Uterus (tissue), 4 donors: ENCODE results near the gene TMC2. TPM values are rescaled to one million over a fixed set of nuclear protein-coding genes. Genes with fewer than 3 reads are reported as not detected.

ENCODE experiments used
- DNase-seq, 2 donors: peaks; one replicate each; pipeline ENCODE4 v3.0.0-alpha.2; 2019 to 2020
- H3K27ac ChIP-seq, 2 donors: fragments of 200-600 bp; sonication (generic); 1 replicate in 1 of 2; 2 replicates in 1 of 2; pipeline ENCODE4 v1.5.1; 2016 to 2018
- H3K27me3 ChIP-seq, 2 donors: fragments of 200-600 bp; sonication (generic); one replicate each; pipeline ENCODE4 v1.5.1; 2018 to 2019; ENCODE audit warnings: control low read depth in 1 of 2
- H3K36me3 ChIP-seq, 2 donors: fragments of 200-600 bp; sonication (generic); one replicate each; pipeline ENCODE4 v1.5.1; 2019; ENCODE audit warnings: control low read depth in 1 of 2
- H3K4me1 ChIP-seq, 2 donors: fragments of 200-600 bp; sonication (generic); one replicate each; pipeline ENCODE4 v1.5.1; 2018 to 2019; ENCODE audit warnings: control low read depth in 1 of 2
- H3K4me3 ChIP-seq, 2 donors: fragments of 200-600 bp; sonication (generic); 1 replicate in 1 of 2; 2 replicates in 1 of 2; pipeline ENCODE4 v1.5.1; 2018 to 2019; ENCODE audit warnings: mild to moderate bottlenecking in 1 of 2
- H3K9me3 ChIP-seq, 2 donors: fragments of 200-600 bp; sonication (generic); one replicate each; pipeline ENCODE4 v1.5.1; 2019; ENCODE audit warnings: control low read depth in 1 of 2
- CTCF ChIP-seq, 4 experiments: fragments of 200-600 bp in 2 of 4; fragments of 450-650 bp in 2 of 4; sonication (generic) in 2 of 4; IDR thresholded peaks; one replicate each; pipeline ENCODE4 v1.5.1; 2016 to 2019; ENCODE audit warnings: antibody characterized with exemption in 4 of 4, mild to moderate bottlenecking in 2 of 4, moderate library complexity in 1 of 4
- POLR2A ChIP-seq, 2 donors: fragments of 450-650 bp; IDR thresholded peaks; one replicate each; pipeline ENCODE4 v1.6.1; 2016; ENCODE audit warnings: antibody characterized with exemption in 2 of 2, mild to moderate bottlenecking in 1 of 2, moderate library complexity in 1 of 2
- intact Hi-C: fragments of 100-400 bp; cut with DNase I; formaldehyde crosslinking; loops from one replicate; pipeline ENCODE4 v1.15.1; 2023; ENCODE audit warnings: low total_unique reads
- total RNA-seq, 4 donors: library from RNA; depleted of rRNA in 3 of 4; stranded (reverse); fragments of >200 nt in 3 of 4; gene quantifications; one replicate each; pipeline versions ENCODE4 v1.1.0 to v1.2.4, GENCODE V29; 2014 to 2023
- donor health status: DM: yes; HTN: yes; CAD: no.

Gene TMC2
- total RNA-seq, 4 donors from 2014 or later, result not detected

DNA sequence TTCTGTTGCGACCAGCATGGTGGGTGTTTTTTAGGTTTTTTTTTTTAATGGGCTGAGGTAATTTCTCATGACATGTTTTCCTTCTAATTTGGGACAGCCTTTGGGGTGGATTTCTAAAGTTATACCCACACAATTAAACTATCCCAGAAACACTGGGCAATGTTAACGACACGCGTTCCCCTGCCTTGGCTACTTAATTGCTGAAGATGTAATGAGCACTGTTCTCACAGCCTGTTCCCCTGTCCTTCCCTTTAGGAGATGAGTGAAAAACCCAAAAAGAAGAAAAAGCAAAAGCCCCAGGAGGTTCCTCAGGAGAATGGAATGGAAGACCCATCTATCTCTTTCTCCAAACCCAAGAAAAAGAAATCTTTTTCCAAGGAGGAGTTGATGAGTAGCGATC is 121.3 kb downstream of the TMC2 start:
- Histone ChIP-seq H3K9me3 (no peaks in the 10 kb centered on the region), H3K4me3 (no peak overlapping the region), H3K27ac (no peak overlapping the region), H3K4me1 (peaks cover 0 to 10% of the 10 kb centered on the region in 2 donors), H3K36me3 (no peaks in the 10 kb centered on the region), H3K27me3 (no peaks in the 10 kb centered on the region)
- no peak for TF ChIP-seq CTCF (IDR thresholded peaks at IDR 0.05)
- no peak for TF ChIP-seq POLR2A (IDR thresholded peaks at IDR 0.05)
- no peak for DNase-seq
- intact Hi-C loops, result no loop called here

- intact Hi-C loops, result no loop called here
- Histone ChIP-seq H3K4me1 (peaks cover 0 to 6% of the 10 kb centered on the region in 2 donors), H3K36me3 (no peaks in the 10 kb centered on the region), H3K27me3 (no peaks in the 10 kb centered on the region), H3K9me3 (no peaks in the 10 kb centered on the region), H3K4me3 (no peak overlapping the region), H3K27ac (no peak overlapping the region)
- DNase-seq, result no peak
- no peak for TF ChIP-seq CTCF (IDR thresholded peaks at IDR 0.05)
- TF ChIP-seq POLR2A (IDR thresholded peaks at IDR 0.05), result no peak
These were observed 122.3 kb downstream of the TMC2 start for GRCh38 chr20:2658414-2659354.

- H3K4me3 ChIP-seq, result no peak overlapping the region
- H3K27ac ChIP-seq, result no peak overlapping the region
- H3K27me3 ChIP-seq, result no peaks in the 10 kb centered on the region
- no peaks in the 10 kb centered on the region for H3K9me3 ChIP-seq
- TF ChIP-seq POLR2A (IDR thresholded peaks at IDR 0.05), result no peak
- no peak for TF ChIP-seq CTCF (IDR thresholded peaks at IDR 0.05)
- intact Hi-C loops, result no loop called here
- H3K36me3 ChIP-seq, result no peaks in the 10 kb centered on the region
- H3K4me1 ChIP-seq, result no peaks in the 10 kb centered on the region
- DNase-seq, result no peak
These were observed 123.2 kb downstream of the TMC2 start for GRCh38 chr20:2659547-2659946.

DNA sequence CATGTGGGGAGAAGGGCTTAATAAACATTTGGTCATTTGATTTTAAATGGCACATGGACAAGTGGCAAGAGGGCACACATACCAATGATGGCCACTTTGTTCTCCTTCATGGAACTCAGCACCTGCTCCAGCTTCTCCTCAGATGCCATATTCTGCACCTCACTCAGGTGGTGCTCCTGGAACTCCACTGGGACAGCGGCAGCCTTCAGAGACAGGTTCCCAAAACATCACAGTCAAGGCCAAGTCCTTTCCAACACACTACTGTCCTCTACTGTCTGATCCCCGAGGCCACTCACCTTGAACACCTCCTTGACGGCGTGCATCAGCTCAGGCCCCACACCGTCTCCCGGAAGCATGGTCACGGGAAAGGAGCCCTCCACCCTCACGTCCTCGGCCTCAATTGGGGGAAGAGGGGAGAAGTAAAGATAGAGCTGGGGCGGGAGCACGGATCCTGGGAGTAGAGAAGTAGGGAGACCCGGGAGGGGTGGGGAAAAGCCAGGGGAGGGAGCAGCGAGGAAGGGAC is 127.1 kb downstream of the TMC2 start:
- Histone ChIP-seq H3K4me3 (peak overlapping the region; percentile 67 to 77), H3K27ac (peak overlapping the region; percentile 81 to 91), H3K27me3 (no peaks in the 10 kb centered on the region), H3K36me3 (no peaks in the 10 kb centered on the region), H3K4me1 (no peaks in the 10 kb centered on the region), H3K9me3 (no peaks in the 10 kb centered on the region)
- DNase-seq, result no peak
- no peak for TF ChIP-seq CTCF (IDR thresholded peaks at IDR 0.05)
- TF ChIP-seq POLR2A (IDR thresholded peaks at IDR 0.05), result no peak
- intact Hi-C loops, result no loop called here
